HG03558 (cell line): ENCODE results near the gene COX10.
"Not testable (repeated sequence)": the region's sequence is repeated elsewhere in the genome, so short reads cannot be mapped to it uniquely, and the experiment has no call there.

Source experiments
- ATAC-seq: cut with Tn5 transposase; IDR thresholded peaks from one replicate; pipeline ENCODE4 v1.9.1; 2021; ENCODE audit warnings: moderate number of reproducible peaks; ENCODE audit not compliant: unreplicated experiment; ENCODE audit errors: extremely low read depth

COX10 gene

GRCh38 chr17:14236032-14236431 lies 166.7 kb downstream of the COX10 start:
- not testable (repeated sequence) for ATAC-seq

- ATAC-seq, result not testable (repeated sequence)
Measured at GRCh38 chr17:14236762-14237161, 167.5 kb downstream of the COX10 start, which contains the start of gene CDRT15. CDRT15 (minus strand) TSS chr17:14236862; CDS start chr17:14236833, 29 bp downstream.

GRCh38 chr17:14239271-14239670 lies 170.0 kb downstream of the COX10 start:
- ATAC-seq, result not testable (repeated sequence)

- ATAC-seq, result no peak
Measured at GRCh38 chr17:14245002-14245401, 175.7 kb downstream of the COX10 start.

GRCh38 chr17:14245629-14246028 lies 176.3 kb downstream of the COX10 start:
- ATAC-seq, result no peak
